Measurements from ENCODE around the gene GNAS-AS1. TPM values are rescaled to one million over a fixed set of nuclear protein-coding genes. Genes with fewer than 3 reads are reported as not detected.

Gene GNAS-AS1
- total and polyA plus RNA-seq, 2 donors (not counting 1 experiment from before 2014, with no cell fraction given): 1.5 TPM; not detected in 1

- intact Hi-C loops (cut with micrococcal nuclease): no loop called here
Measured at GRCh38 chr20:58840816-58841538, 9.7 kb downstream of the GNAS-AS1 start.

More at GRCh38 chr20:58840816-58841538, 9.7 kb downstream of the GNAS-AS1 start:
- Mint-ChIP-seq H3K9me3 (ENCODE audit: insufficient read depth) (no peaks in the 10 kb centered on the region), H3K4me3 (no peak overlapping the region), H3K27me3 (peaks cover 33% of the 10 kb centered on the region), H3K4me1 (peaks cover 7% of the 10 kb centered on the region), H3K27ac (no peak overlapping the region)
- WGBS (ENCODE audit: insufficient coverage): 52% methylated on average over 51 of the region's 51 CpGs
- no peak overlapping the region for H3K9ac ChIP-seq (ENCODE audit: low read length)
- H3K9me3 ChIP-seq (ENCODE audit: control extremely low read depth in 1 of 3, control insufficient read depth in 2 of 3, insufficient read depth in 1 of 3, low read length in 2 of 3): peaks cover 0 to 14% (median 0%) of the 10 kb centered on the region in 3 donors
- H3K79me2 ChIP-seq (ENCODE audit: control insufficient read depth, insufficient read depth, low read length): no peaks in the 10 kb centered on the region
- TF ChIP-seq EZH2 (IDR thresholded peaks at IDR 0.05; ENCODE audit: borderline replicate concordance, insufficient read depth, low read depth, low read length, poor library complexity, severe bottlenecking) (no peak), CTCF (IDR thresholded peaks at IDR 0.05) (no peak)
- no peaks in the 10 kb centered on the region for H3K36me3 ChIP-seq (replicated peaks in 1 of 2; ENCODE audit: control extremely low read depth in 1 of 2, control insufficient read depth in 1 of 2, extremely low read depth in 1 of 2, insufficient read depth in 2 of 2, low read length in 1 of 2)
- H3K4me2 ChIP-seq (replicated peaks; ENCODE audit: low read depth, low read length, poor library complexity, severe bottlenecking): no peak overlapping the region
- peaks cover 0 to 28% (median 4%) of the 10 kb centered on the region in 4 experiments for H3K27me3 ChIP-seq (replicated peaks in 1 of 4; ENCODE audit: control extremely low read depth in 1 of 4, control insufficient read depth in 3 of 4, insufficient read depth in 4 of 4, low read length in 3 of 4)
- no peak overlapping the region for H3K4me3 ChIP-seq (ENCODE audit: control extremely low read depth in 1 of 5, extremely low read depth in 1 of 5, insufficient read depth in 1 of 5, low read depth in 2 of 5, low read length in 4 of 5)
- no peak overlapping the region for H2AFZ ChIP-seq (ENCODE audit: insufficient read depth, low read depth, low read length, poor library complexity, severe bottlenecking)
- H3K4me1 ChIP-seq (ENCODE audit: control insufficient read depth in 2 of 2, insufficient read depth in 2 of 2, low read length in 2 of 2): peaks cover 0 to 8% of the 10 kb centered on the region in 2 donors
- no peak overlapping the region for H3K27ac ChIP-seq (ENCODE audit: low read length in 2 of 2)
- no peaks in the 10 kb centered on the region for H4K20me1 ChIP-seq (ENCODE audit: control insufficient read depth, insufficient read depth, low read length, poor library complexity, severe bottlenecking)
- ChIA-PET CTCF (no interaction called here), POLR2A (no interaction called here)
- ATAC-seq (ENCODE audit: low read depth) (no peak), DNase-seq (peak; percentile 12)

Data from B cell (primary cell).